ENCODE measurements around the gene ADISSP. TPM values are rescaled to one million over a fixed set of nuclear protein-coding genes. Genes with fewer than 3 reads are reported as not detected.

ADISSP gene
- total and polyA plus RNA-seq, 2 of the 8 experiments (the other 6 are each of a cell fraction or from before 2014, with no cell fraction given) = 111 to 141 TPM

DNA sequence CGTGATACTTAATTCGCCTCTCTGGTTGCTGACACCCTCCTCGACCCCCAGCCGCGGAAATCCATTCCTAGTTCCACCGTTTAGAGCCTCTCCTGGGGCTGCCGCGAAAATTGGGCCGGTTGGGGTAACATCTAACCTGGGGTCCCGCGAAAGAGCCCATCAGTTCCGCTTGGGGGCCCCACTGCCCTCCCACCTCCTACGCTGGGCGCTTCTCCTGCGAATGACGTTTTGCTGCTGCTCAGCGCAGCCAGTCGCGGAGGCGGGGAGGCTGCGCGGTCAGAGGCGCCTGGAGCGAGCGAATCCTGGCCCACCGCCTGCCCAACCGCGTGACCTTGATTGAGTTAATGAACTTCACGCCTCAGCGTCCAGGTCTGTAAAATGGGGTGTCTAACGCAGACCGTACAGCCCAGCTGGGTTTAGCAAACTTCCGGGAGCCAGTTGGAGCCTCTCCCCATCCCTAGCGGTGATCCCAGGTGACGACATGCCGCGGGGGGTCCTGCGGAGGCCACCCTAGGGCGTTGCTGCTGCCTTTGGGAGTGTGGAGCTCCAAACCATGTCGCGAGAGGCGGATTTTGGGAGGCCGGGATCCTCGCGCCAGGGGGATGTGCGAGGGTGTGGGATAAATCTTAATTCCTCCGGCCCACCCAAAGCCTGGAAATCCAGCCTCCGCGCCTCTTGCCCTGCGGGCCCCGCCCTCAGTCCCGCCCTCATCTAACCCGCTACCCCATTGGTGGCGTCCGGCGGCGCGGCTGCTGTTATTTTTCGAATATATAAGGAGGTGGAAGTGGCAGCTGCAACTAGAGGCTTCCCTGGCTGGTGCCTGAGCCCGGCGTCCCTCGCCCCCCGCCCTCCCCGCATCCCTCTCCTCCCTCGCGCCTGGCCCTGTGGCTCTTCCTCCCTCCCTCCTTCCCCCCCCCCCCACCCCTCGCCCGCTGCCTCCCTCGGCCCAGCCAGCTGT is 28.2 kb upstream of the ADISSP start, which contains the start of gene CDC25B:
CDC25B (plus strand) TSS at position 800 of the 958 bp plus-strand sequence. CDS start 222 bp downstream, outside the sequence.
- 3% methylated on average over 47 of the region's 69 CpGs; no CpG with 5 or more reads in 1 of the 2 experiments for WGBS, 2 experiments (ENCODE audit: extremely low coverage in 1 of 2, insufficient coverage in 1 of 2, insufficient read length in 1 of 2, insufficient replicate concordance in 2 of 2, low coverage in 1 of 2, low lambda C conversion rate in 2 of 2, missing lambda C conversion rate in 1 of 2)
- FAIRE-seq = no peak
- TF ChIP-seq HDAC2 (IDR thresholded peaks at IDR 0.05; ENCODE audit: borderline replicate concordance in 1 of 2, low read depth in 2 of 2, low read length in 2 of 2) (peak; percentile 16 to 94; a peak in 2 of 4 replicates), RAD21 (IDR thresholded peaks at IDR 0.05 in 1 of 2, conservative IDR thresholded peaks at IDR 0.05 in 1 of 2; ENCODE audit: low read depth in 2 of 2, low read length in 2 of 2) (peak; percentile 17 to 32; a peak in 2 of 4 replicates), RFX5 (IDR thresholded peaks at IDR 0.05; ENCODE audit: borderline replicate concordance, low read depth, low read length) (no peak), TAF1 (IDR thresholded peaks at IDR 0.05; ENCODE audit: low read depth, low read length) (peak; percentile 67), SUZ12 (IDR thresholded peaks at IDR 0.05; ENCODE audit: low read length) (no peak), RBBP5 (IDR thresholded peaks at IDR 0.05; ENCODE audit: borderline replicate concordance, low read depth, low read length) (0 out of 2 replicates have a peak, but pooled peaks have one; percentile 55), SIRT6 (IDR thresholded peaks at IDR 0.05; ENCODE audit: low read length) (no peak), TCF12 (IDR thresholded peaks at IDR 0.05; ENCODE audit: low read depth, low read length) (peak; percentile 89)

More for the DNA sequence above, 28.2 kb upstream of the ADISSP start, which contains the start of gene CDC25B:
- H3K23ac ChIP-seq (ENCODE audit: insufficient read length) = no peak within 1 kb of the TSS
- H2BK20ac ChIP-seq (ENCODE audit: low read length) = 0 out of 2 replicates have a peak within 1 kb of the TSS, but pooled peaks have one; percentile 21
- H3K27ac ChIP-seq (ENCODE audit: low read depth, low read length) = peak within 1 kb of the TSS; percentile 61; the same call in 1 of the 2 replicates
- H2AK5ac ChIP-seq (ENCODE audit: low read depth, low read length) = no peak within 1 kb of the TSS
- H2BK12ac ChIP-seq (ENCODE audit: low read depth, low read length) = peak within 1 kb of the TSS; percentile 60; the same call in 1 of the 2 replicates
- H3K4me2 ChIP-seq (ENCODE audit: insufficient read depth in 1 of 2, low read depth in 2 of 2, low read length in 2 of 2) = peak within 1 kb of the TSS; percentile 63 to 98
- H2BK5ac ChIP-seq (ENCODE audit: low read depth, low read length) = peak within 1 kb of the TSS; percentile 90; the same call in 1 of the 2 replicates
- POLR2A ChIA-PET (ENCODE audit: partially characterized antibody) = interaction anchor here (1.0 to 1.3 kb wide), 7 partner anchors 8 to 93 kb away, joined by 3 to 6 read pairs (median 4); partner anchors contain the start of genes ADISSP, CENPB, PANK2 and SPEF1
- H4K20me1 ChIP-seq (replicated peaks in 1 of 2; ENCODE audit: control insufficient read depth in 1 of 2, insufficient read depth in 2 of 2, low read length in 2 of 2) = peaks cover 0 to 3% of the 10 kb centered on the region in 2 experiments
- H3K9me3 ChIP-seq (ENCODE audit: insufficient read depth in 2 of 2, low read depth in 1 of 2, low read length in 1 of 2) = no peaks in the 10 kb centered on the region
- no peak within 1 kb of the TSS for H2BK120ac ChIP-seq (replicated peaks; ENCODE audit: low read depth, low read length)
- peak within 1 kb of the TSS; percentile 55 for H4K5ac ChIP-seq (ENCODE audit: insufficient read length, low read depth, low read length)
- H3K18ac ChIP-seq (ENCODE audit: extremely low read depth, low read length) = peak within 1 kb of the TSS; percentile 96
- no peaks in the 10 kb centered on the region for H3K36me3 ChIP-seq (ENCODE audit: control insufficient read depth in 2 of 4, insufficient read depth in 4 of 4, low read length in 3 of 4)
- peak within 1 kb of the TSS; percentile 30 to 85 (median 75) for H3K4me3 ChIP-seq (ENCODE audit: extremely low read depth in 1 of 4, insufficient read depth in 2 of 4, low read depth in 3 of 4, low read length in 4 of 4)
- no peaks in the 10 kb centered on the region; the same call in 1 of the 2 replicates for H3K79me1 ChIP-seq (ENCODE audit: low read depth, low read length)
- no peak within 1 kb of the TSS for H3K14ac ChIP-seq (ENCODE audit: insufficient read length)
- H4K91ac ChIP-seq (replicated peaks; ENCODE audit: insufficient read length, low read length) = peak within 1 kb of the TSS; percentile 68
- CTCF ChIA-PET (ENCODE audit: partially characterized antibody) = interaction anchor here (0.8 to 2.6 kb wide), 3 partner anchors 10 to 59 kb away, joined by 3 to 16 read pairs (median 9); no protein-coding TSS in a partner anchor
- peak; percentile 56 to 87 for DNase-seq (ENCODE audit: low read depth in 1 of 2, low spot score in 2 of 2)
- H3K4ac ChIP-seq (replicated peaks; ENCODE audit: insufficient read length, low read depth, low read length) = peak within 1 kb of the TSS; percentile 88
- H2BK15ac ChIP-seq (ENCODE audit: low read length) = peak within 1 kb of the TSS; percentile 88; the same call in 1 of the 2 replicates
- H4K8ac ChIP-seq (ENCODE audit: extremely low read depth, insufficient read depth, low read length) = peak within 1 kb of the TSS; percentile 57; the same call in 1 of the 2 replicates
- peak within 1 kb of the TSS; percentile 89 for H3K56ac ChIP-seq (replicated peaks; ENCODE audit: insufficient read length, low read depth, low read length)
- H3K23me2 ChIP-seq (ENCODE audit: low read depth, low read length) = peaks cover 9% of the 10 kb centered on the region; the same call in 1 of the 2 replicates
- peak within 1 kb of the TSS in 2 of 4 experiments; percentile 23 to 74; a peak in 5 of 7 replicates for H3K9ac ChIP-seq (replicated peaks in 1 of 4; ENCODE audit: extremely low read depth in 1 of 4, low read depth in 3 of 4, low read length in 3 of 4)
- peaks cover 0 to 3% (median 0%) of the 10 kb centered on the region in 4 experiments; a peak in 1 of 7 replicates for H3K27me3 ChIP-seq (replicated peaks in 1 of 4; ENCODE audit: control insufficient read depth in 3 of 4, extremely low read depth in 1 of 4, insufficient read depth in 3 of 4, low read length in 3 of 4)
- no peaks in the 10 kb centered on the region; a peak in 1 of 4 replicates for H3K79me2 ChIP-seq (ENCODE audit: control insufficient read depth in 1 of 2, insufficient read depth in 2 of 2, low read length in 2 of 2)
- peaks cover 5 to 32% (median 25%) of the 10 kb centered on the region in 4 experiments for H3K4me1 ChIP-seq (replicated peaks in 1 of 4; ENCODE audit: control insufficient read depth in 3 of 4, insufficient read depth in 4 of 4, low read length in 3 of 4)
- H2AFZ ChIP-seq (ENCODE audit: low read length) = peak within 1 kb of the TSS; percentile 80; the same call in 1 of the 2 replicates
